NT2/D1 (cell line): ENCODE measurements around the gene GAS6.
"Not testable (repeated sequence)": the region's sequence is repeated elsewhere in the genome, so short reads cannot be mapped to it uniquely, and the experiment has no call there.

Experiments
- DNase-seq: peaks from one replicate; pipeline ENCODE4 v3.0.0-alpha.2; 2011; ENCODE audit warnings: low read depth, low spot score
- H3K27me3 ChIP-seq: 2 replicates; pipeline ENCODE4 v1.6.0; 2011; ENCODE audit warnings: mild to moderate bottlenecking; ENCODE audit not compliant: insufficient read length, insufficient read depth
- H3K36me3 ChIP-seq: 2 replicates; pipeline ENCODE4 v1.6.1; 2011; ENCODE audit warnings: mild to moderate bottlenecking, low read length, mixed read lengths; ENCODE audit not compliant: insufficient read depth, insufficient read length
- H3K4me1 ChIP-seq: 2 replicates; pipeline ENCODE4 v1.5.1; 2011; ENCODE audit not compliant: insufficient read depth, insufficient read length
- H3K4me3 ChIP-seq: 2 replicates; pipeline ENCODE4 v1.5.1; 2011; ENCODE audit warnings: low read depth; ENCODE audit not compliant: insufficient read length
- H3K9ac ChIP-seq: 2 replicates; pipeline ENCODE4 v1.6.0; 2011; ENCODE audit warnings: low read depth; ENCODE audit not compliant: insufficient read length
- H3K9me3 ChIP-seq: 2 replicates; pipeline ENCODE4 v1.5.1; 2011; ENCODE audit warnings: mild to moderate bottlenecking, low read length; ENCODE audit not compliant: insufficient read depth
- SUZ12 ChIP-seq: IDR thresholded peaks from 2 replicates; pipeline ENCODE4 v1.6.1; 2011; ENCODE audit not compliant: insufficient read length, insufficient read depth; ENCODE audit errors: extremely low read depth
- YY1 ChIP-seq: IDR thresholded peaks from 2 replicates; pipeline ENCODE4 v1.6.1; 2011; ENCODE audit not compliant: insufficient read length, insufficient read depth
- ZNF274 ChIP-seq: IDR thresholded peaks from 2 replicates; pipeline ENCODE4 v1.6.1; 2011; ENCODE audit warnings: mild to moderate bottlenecking, low read depth, low read length

GAS6 gene

GRCh38 chr13:113796211-113796963 is 67.5 kb downstream of the GAS6 start:
- Histone ChIP-seq H3K36me3 (no peaks in the 10 kb centered on the region), H3K4me3 (no peak overlapping the region), H3K4me1 (peaks cover 2% of the 10 kb centered on the region), H3K9me3 (no peaks in the 10 kb centered on the region), H3K27me3 (no peaks in the 10 kb centered on the region), H3K9ac (no peak overlapping the region)
- DNase-seq: no peak
- TF ChIP-seq YY1: no peak
- no peak for TF ChIP-seq SUZ12
- TF ChIP-seq ZNF274: no peak

GRCh38 chr13:113795362-113795761 is 68.5 kb downstream of the GAS6 start:
- not testable (repeated sequence) for DNase-seq, H3K4me3 ChIP-seq, H3K36me3 ChIP-seq, H3K9ac ChIP-seq, H3K4me1 ChIP-seq, H3K27me3 ChIP-seq, H3K9me3 ChIP-seq

GRCh38 chr13:113794764-113795173 is 69.1 kb downstream of the GAS6 start:
- TF ChIP-seq ZNF274 (no peak), YY1 (no peak), SUZ12 (no peak)
- Histone ChIP-seq H3K27me3 (no peaks in the 10 kb centered on the region), H3K9ac (no peak overlapping the region), H3K4me1 (no peaks in the 10 kb centered on the region), H3K36me3 (no peaks in the 10 kb centered on the region), H3K9me3 (no peaks in the 10 kb centered on the region), H3K4me3 (no peak overlapping the region)
- no peak for DNase-seq

GRCh38 chr13:113794086-113794485 is 69.8 kb downstream of the GAS6 start:
- no peak overlapping the region for H3K4me3 ChIP-seq
- H3K27me3 ChIP-seq: no peaks in the 10 kb centered on the region
- TF ChIP-seq YY1 (no peak), SUZ12 (no peak), ZNF274 (no peak)
- DNase-seq: no peak
- no peaks in the 10 kb centered on the region for H3K4me1 ChIP-seq
- no peak overlapping the region for H3K9ac ChIP-seq
- no peaks in the 10 kb centered on the region for H3K9me3 ChIP-seq
- no peaks in the 10 kb centered on the region for H3K36me3 ChIP-seq

GRCh38 chr13:113793718-113794085 is 70.2 kb downstream of the GAS6 start:
- Histone ChIP-seq H3K9ac (no peak overlapping the region), H3K9me3 (no peaks in the 10 kb centered on the region), H3K27me3 (no peaks in the 10 kb centered on the region), H3K4me1 (no peaks in the 10 kb centered on the region), H3K36me3 (no peaks in the 10 kb centered on the region), H3K4me3 (no peak overlapping the region)
- DNase-seq: no peak
- TF ChIP-seq ZNF274 (no peak), SUZ12 (no peak), YY1 (no peak)

- no peak for TF ChIP-seq ZNF274
- no peak for TF ChIP-seq YY1
- no peak for TF ChIP-seq SUZ12
- Histone ChIP-seq H3K27me3 (no peaks in the 10 kb centered on the region), H3K36me3 (no peaks in the 10 kb centered on the region), H3K4me3 (no peak overlapping the region), H3K9ac (no peak overlapping the region), H3K9me3 (no peaks in the 10 kb centered on the region), H3K4me1 (no peaks in the 10 kb centered on the region)
- no peak for DNase-seq
These were observed 70.8 kb downstream of the GAS6 start for GRCh38 chr13:113792886-113793717.

- Histone ChIP-seq H3K9me3 (no peaks in the 10 kb centered on the region), H3K36me3 (no peaks in the 10 kb centered on the region), H3K4me3 (no peak overlapping the region), H3K9ac (no peak overlapping the region), H3K27me3 (no peaks in the 10 kb centered on the region), H3K4me1 (no peaks in the 10 kb centered on the region)
- DNase-seq: no peak
- TF ChIP-seq SUZ12 (no peak), ZNF274 (no peak), YY1 (no peak)
These were observed 71.6 kb downstream of the GAS6 start for GRCh38 chr13:113792236-113792770.
